ENCODE measurements around the gene TRH. TPM values are rescaled to one million over a fixed set of nuclear protein-coding genes. Genes with fewer than 3 reads are reported as not detected.

TRH gene
- total RNA-seq, 2 experiments from 2014 or later, result not detected

GRCh38 chr3:129944709-129945108 lies 29.8 kb upstream of the TRH start:
- Mint-ChIP-seq H3K27me3 (peaks cover 4% of the 10 kb centered on the region), H3K27ac (no peak overlapping the region), H3K9me3 (ENCODE audit: low read depth) (no peaks in the 10 kb centered on the region), H3K4me1 (no peaks in the 10 kb centered on the region), H3K4me3 (no peak overlapping the region), H3K36me3 (ENCODE audit: low read depth) (no peaks in the 10 kb centered on the region)
- POLR2A ChIA-PET, result no interaction called here
- DNase-seq, result no peak
- CTCF ChIA-PET, result interaction anchor here (0.9 kb wide), 1 partner anchor 161 kb away, joined by 3 read pairs; no protein-coding TSS in a partner anchor
- no peak for ATAC-seq
- intact Hi-C loops (cut with DNase I, micrococcal nuclease), result loop anchor here in 1 of 2 experiments (5.0 kb wide), 1 partner anchor 153 kb away; no protein-coding TSS in a partner anchor

DNA sequence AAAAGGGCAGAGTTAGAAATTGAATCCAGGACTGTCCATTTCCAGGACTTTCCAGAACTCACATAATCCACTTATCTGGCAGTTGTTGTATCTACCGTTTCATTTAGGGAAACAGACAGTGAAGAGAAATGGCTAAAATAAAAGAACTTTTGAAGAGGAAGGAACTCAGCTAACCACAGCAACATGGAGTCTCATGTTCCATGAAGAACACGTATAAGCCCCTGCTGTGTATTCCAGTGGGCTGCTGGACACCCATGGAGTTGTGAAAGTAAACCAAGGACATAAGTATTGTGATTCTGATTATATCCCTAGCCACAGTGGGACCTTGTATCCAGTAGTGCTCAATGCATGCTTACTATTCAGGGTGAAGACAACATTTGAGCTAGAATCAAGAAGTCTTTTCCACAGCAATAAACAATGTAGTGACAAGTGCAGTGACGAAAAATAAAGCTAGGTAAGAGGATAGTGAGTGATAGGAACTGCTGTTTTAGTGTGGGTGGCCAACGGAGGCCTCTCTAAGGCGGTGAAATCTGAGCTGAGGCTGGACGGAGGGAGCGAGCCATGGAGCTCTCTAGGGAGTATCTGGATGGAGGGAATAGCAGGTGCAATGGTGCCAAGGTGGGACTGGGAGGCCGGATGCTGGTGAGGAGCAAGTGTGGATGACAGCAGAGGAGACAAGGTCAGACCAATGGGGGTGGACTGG lies 26.8 kb upstream of the TRH start:
- ChIA-PET CTCF (interaction anchor here (0.8 kb wide), 1 partner anchor 43 kb away, joined by 3 read pairs; no protein-coding TSS in a partner anchor), POLR2A (no interaction called here)
- H3K9me3 Mint-ChIP-seq (ENCODE audit: low read depth), result no peaks in the 10 kb centered on the region

DNA sequence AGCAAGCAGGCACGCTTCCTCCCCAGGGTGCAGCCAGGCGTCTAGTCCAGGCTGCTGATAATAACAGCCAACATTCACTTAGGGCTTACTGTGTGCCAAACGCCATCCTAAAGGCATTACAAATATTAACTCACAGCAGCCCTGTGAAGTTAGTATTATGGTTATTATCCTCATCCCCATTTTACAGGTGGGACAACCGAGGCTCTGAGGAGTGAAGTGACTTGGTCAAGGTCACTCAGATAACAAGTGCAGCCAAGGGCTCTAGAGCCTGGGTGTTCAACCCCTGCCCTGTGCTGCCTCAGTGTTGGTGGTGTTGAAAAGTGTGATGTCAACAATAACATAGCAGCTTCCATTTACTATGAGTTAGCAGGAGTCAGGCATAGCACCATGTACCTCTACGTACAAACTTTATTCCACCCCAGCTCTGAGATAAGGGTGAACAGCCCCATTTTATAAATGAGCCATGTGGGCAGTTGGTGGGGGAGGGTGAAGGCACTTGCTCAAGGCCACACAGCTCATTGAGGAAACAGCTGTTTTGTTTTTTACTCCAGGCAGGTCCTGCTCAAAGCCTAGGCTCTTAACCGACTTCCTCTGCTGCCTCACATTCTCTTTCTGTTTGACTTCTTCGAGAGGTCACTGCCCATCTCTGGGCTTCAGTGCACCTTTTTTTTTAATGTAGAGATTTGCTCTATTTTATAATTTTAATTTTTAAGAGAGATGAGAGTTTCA lies 24.0 kb upstream of the TRH start:
- H3K4me3 Mint-ChIP-seq, result no peak overlapping the region
- no peaks in the 10 kb centered on the region for H3K9me3 Mint-ChIP-seq (ENCODE audit: low read depth)
- H3K27ac Mint-ChIP-seq, result no peak overlapping the region
- ATAC-seq (no peak), DNase-seq (no peak)
- H3K36me3 Mint-ChIP-seq (ENCODE audit: low read depth), result no peaks in the 10 kb centered on the region
- intact Hi-C loops (cut with DNase I, micrococcal nuclease), result no loop called here
- ChIA-PET CTCF (interaction anchor here (1.1 kb wide), 1 partner anchor 45 kb away, joined by 3 read pairs; no protein-coding TSS in a partner anchor), POLR2A (no interaction called here)
- no peaks in the 10 kb centered on the region for H3K4me1 Mint-ChIP-seq
- peaks cover 4% of the 10 kb centered on the region for H3K27me3 Mint-ChIP-seq

More for the DNA sequence above, 26.8 kb upstream of the TRH start:
- H3K36me3 Mint-ChIP-seq (ENCODE audit: low read depth), result no peaks in the 10 kb centered on the region
- ATAC-seq (no peak), DNase-seq (no peak)
- H3K4me3 Mint-ChIP-seq, result no peak overlapping the region
- intact Hi-C loops (cut with DNase I, micrococcal nuclease), result no loop called here
- H3K27me3 Mint-ChIP-seq, result peaks cover 4% of the 10 kb centered on the region
- no peaks in the 10 kb centered on the region for H3K4me1 Mint-ChIP-seq
- H3K27ac Mint-ChIP-seq, result no peak overlapping the region

DNA sequence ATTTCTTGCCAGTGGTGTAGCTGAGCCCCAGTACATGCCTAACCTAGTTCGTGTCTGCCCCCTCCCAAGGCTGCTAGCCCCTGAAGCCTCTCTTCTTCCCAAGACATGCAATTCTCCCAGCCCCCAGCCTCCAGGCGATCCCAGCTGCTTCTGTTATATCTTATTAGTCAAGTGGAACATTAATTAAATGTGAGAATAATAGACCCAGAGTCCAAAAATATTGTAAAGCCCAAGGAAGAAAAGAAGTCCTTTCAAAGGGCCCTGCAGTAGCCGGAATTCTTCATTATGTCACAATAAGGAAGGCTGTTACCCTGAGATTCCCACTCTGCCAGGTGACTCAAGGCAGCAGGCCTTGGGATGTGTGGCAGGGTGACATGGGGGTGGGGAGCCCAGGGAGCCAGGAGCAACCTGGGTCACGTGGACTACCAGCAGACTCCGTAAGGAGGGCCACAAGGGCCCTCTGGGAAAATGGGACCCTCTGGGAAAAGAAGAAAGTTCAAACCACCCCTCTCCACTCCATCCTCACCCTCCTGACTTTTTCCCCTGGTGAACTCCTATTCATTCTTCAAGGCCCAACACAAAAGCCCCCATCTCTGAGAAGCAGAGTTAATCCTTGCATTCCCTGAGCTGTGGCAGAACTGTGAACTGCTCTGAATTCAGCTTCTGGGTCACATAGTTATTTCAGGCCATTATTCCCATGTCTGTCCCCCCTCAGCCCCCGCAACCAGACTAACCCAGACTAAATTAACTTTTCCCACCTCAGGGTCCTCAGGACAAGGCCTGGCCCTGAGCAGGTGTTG lies 21.8 kb upstream of the TRH start:
- Mint-ChIP-seq H3K4me3 (no peak overlapping the region), H3K4me1 (no peaks in the 10 kb centered on the region), H3K27ac (no peak overlapping the region), H3K36me3 (ENCODE audit: low read depth) (no peaks in the 10 kb centered on the region), H3K9me3 (ENCODE audit: low read depth) (no peaks in the 10 kb centered on the region), H3K27me3 (peaks cover 3% of the 10 kb centered on the region)
- DNase-seq, result no peak
- ChIA-PET CTCF (interaction anchor here (0.6 to 1.0 kb wide), 3 partner anchors 9 to 270 kb away, joined by 3 to 4 read pairs (median 3); no protein-coding TSS in a partner anchor), POLR2A (interaction anchor here (0.6 kb wide), 1 partner anchor 157 kb away, joined by 3 read pairs; no protein-coding TSS in a partner anchor)
- no peak for ATAC-seq
- intact Hi-C loops (cut with DNase I, micrococcal nuclease), result no loop called here

GRCh38 chr3:129953621-129954020 lies 20.9 kb upstream of the TRH start:
- ATAC-seq, result no peak
- H3K4me3 Mint-ChIP-seq, result no peak overlapping the region

DNA sequence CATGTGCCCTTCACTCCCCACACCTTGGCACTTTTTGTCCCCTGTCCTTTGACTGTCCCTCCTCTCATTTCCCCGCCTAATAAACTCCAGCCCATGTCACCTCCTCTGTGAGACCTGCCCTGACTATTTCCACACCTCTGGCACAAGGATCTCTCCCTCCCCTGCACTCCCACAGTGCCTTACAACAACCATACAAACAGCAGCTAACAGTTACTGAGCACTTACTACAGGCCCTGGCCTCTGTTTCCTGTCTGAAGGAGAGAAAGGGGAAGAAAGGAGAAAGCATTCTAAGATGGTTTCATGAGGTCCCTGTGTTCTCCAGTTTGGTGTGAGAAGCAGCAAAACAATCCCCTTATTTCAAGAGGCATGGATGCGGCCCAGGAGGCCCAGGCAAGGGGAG lies 20.0 kb upstream of the TRH start:
- CTCF ChIA-PET, result no interaction called here
- ATAC-seq, result no peak
- H3K4me1 Mint-ChIP-seq, result no peaks in the 10 kb centered on the region

More at GRCh38 chr3:129953621-129954020, 20.9 kb upstream of the TRH start:
- H3K27me3 Mint-ChIP-seq, result no peaks in the 10 kb centered on the region
- no peaks in the 10 kb centered on the region for H3K36me3 Mint-ChIP-seq (ENCODE audit: low read depth)
- POLR2A ChIA-PET, result interaction anchor here (0.6 kb wide), 1 partner anchor 156 kb away, joined by 3 read pairs; no protein-coding TSS in a partner anchor
- no peaks in the 10 kb centered on the region for H3K9me3 Mint-ChIP-seq (ENCODE audit: low read depth)
- no peak for DNase-seq
- CTCF ChIA-PET, result no interaction called here
- H3K4me1 Mint-ChIP-seq, result no peaks in the 10 kb centered on the region
- H3K27ac Mint-ChIP-seq, result no peak overlapping the region
- intact Hi-C loops (cut with DNase I, micrococcal nuclease), result no loop called here

DNA sequence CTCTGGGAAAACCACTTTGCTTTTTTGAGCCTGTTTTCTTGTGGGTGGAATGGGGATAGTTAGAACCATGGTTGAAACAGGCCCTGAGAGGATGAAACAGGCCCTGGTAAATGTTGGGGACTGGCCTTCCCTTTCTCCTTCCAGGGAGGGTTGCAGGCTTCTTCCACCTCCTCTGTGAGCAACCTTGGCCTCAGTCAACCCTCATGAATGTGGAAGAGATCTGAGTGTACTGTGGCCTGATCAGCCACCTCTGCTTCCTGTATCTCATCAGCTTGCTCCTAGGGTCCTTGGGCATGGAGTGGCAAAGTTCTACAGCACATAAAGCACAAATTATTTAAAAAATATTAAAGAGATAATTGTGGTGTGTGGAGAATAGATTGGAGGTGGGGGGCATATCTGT lies 17.6 kb upstream of the TRH start:
- intact Hi-C loops (cut with DNase I, micrococcal nuclease), result no loop called here
- H3K4me1 Mint-ChIP-seq, result no peaks in the 10 kb centered on the region

More for the DNA sequence above, 20.0 kb upstream of the TRH start:
- no peaks in the 10 kb centered on the region for H3K27me3 Mint-ChIP-seq
- no peak overlapping the region for H3K27ac Mint-ChIP-seq
- intact Hi-C loops (cut with DNase I, micrococcal nuclease), result no loop called here
- POLR2A ChIA-PET, result no interaction called here
- DNase-seq, result no peak
- no peaks in the 10 kb centered on the region for H3K36me3 Mint-ChIP-seq (ENCODE audit: low read depth)
- no peak overlapping the region for H3K4me3 Mint-ChIP-seq
- H3K9me3 Mint-ChIP-seq (ENCODE audit: low read depth), result no peaks in the 10 kb centered on the region

DNA sequence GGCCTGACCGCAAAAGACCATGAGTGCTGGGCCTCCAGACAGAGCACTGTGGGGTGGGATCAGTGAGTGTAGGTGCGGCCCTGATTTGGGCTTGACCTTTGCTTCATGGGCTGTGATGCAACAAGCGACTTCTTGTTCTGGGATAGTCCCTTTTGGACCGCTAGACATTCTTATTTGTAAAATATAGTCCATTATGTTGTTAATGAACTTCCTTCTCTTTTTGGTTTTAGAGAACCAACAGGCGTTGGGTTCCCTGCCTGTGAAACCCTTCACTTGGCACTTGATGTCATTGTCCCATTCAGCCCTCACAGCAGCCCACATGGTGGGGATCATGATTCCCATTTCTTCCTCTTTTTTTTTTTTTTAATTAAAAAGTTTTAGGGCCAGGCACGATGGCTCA lies 15.8 kb upstream of the TRH start:
- intact Hi-C loops (cut with DNase I, micrococcal nuclease), result no loop called here
- H3K27me3 Mint-ChIP-seq, result no peaks in the 10 kb centered on the region
- ATAC-seq (no peak), DNase-seq (no peak)
- H3K36me3 Mint-ChIP-seq (ENCODE audit: low read depth), result no peaks in the 10 kb centered on the region
- H3K27ac Mint-ChIP-seq, result no peak overlapping the region
- no peak overlapping the region for H3K4me3 Mint-ChIP-seq
- H3K9me3 Mint-ChIP-seq (ENCODE audit: low read depth), result no peaks in the 10 kb centered on the region
- POLR2A ChIA-PET, result no interaction called here
- no peaks in the 10 kb centered on the region for H3K4me1 Mint-ChIP-seq
- CTCF ChIA-PET, result no interaction called here

More for the DNA sequence above, 17.6 kb upstream of the TRH start:
- Mint-ChIP-seq H3K4me3 (no peak overlapping the region), H3K27ac (no peak overlapping the region), H3K27me3 (no peaks in the 10 kb centered on the region), H3K9me3 (ENCODE audit: low read depth) (no peaks in the 10 kb centered on the region), H3K36me3 (ENCODE audit: low read depth) (no peaks in the 10 kb centered on the region)
- ATAC-seq (no peak), DNase-seq (no peak)
- ChIA-PET CTCF (no interaction called here), POLR2A (no interaction called here)

DNA sequence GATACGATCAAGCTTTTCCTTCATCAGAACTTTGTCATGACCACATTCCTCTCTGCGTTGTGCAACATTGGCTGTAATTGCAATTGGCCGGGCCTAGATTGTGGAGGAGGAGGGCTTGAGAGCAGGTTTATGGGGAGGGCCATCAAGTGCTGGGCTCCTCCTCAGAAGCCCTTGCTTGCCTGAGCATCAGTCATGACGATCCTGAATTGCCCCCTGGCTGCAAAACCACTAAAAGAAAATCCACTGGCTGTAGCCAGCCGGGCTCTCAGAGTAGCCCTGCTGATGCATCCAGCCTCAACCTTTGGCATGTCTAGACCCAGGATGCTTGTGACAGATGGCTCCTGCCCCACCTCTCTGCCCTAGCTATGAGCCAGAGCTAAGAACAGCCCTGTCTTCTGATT lies 13.4 kb upstream of the TRH start:
- Mint-ChIP-seq H3K36me3 (ENCODE audit: low read depth) (no peaks in the 10 kb centered on the region), H3K4me3 (no peak overlapping the region), H3K9me3 (ENCODE audit: low read depth) (no peaks in the 10 kb centered on the region), H3K27me3 (no peaks in the 10 kb centered on the region), H3K27ac (no peak overlapping the region), H3K4me1 (no peaks in the 10 kb centered on the region)
- intact Hi-C loops (cut with DNase I, micrococcal nuclease), result no loop called here
- ChIA-PET CTCF (interaction anchor here (0.8 kb wide), 1 partner anchor 587 kb away, joined by 3 read pairs; no protein-coding TSS in a partner anchor), POLR2A (no interaction called here)
- no peak for ATAC-seq
- no peak for DNase-seq

DNA sequence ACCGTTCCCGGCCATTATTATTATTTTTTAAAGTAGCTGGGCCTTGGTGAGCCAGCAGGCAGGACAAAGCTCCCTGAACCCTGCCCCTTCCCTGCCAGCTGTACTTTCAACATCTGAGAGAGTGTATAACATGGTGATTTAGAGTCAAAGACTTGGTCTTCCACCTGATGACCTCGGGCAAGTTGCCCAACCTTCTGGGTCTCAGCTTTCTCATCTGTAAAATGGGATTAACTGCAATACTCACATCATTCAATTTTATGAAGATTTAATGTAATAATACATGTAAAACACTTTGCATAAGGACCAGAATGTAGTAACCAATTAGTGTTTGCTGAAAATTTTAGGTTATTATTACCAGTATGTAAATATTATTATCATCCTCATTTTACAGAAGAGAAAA lies 11.9 kb upstream of the TRH start:
- H3K27me3 Mint-ChIP-seq, result no peaks in the 10 kb centered on the region
- intact Hi-C loops (cut with DNase I, micrococcal nuclease), result no loop called here
- ATAC-seq (no peak), DNase-seq (no peak)
- ChIA-PET CTCF (interaction anchor here (0.8 kb wide), 1 partner anchor 451 kb away, joined by 3 read pairs; no protein-coding TSS in a partner anchor), POLR2A (no interaction called here)
- no peaks in the 10 kb centered on the region for H3K4me1 Mint-ChIP-seq
- no peaks in the 10 kb centered on the region for H3K9me3 Mint-ChIP-seq (ENCODE audit: low read depth)
- no peaks in the 10 kb centered on the region for H3K36me3 Mint-ChIP-seq (ENCODE audit: low read depth)
- no peak overlapping the region for H3K4me3 Mint-ChIP-seq
- no peak overlapping the region for H3K27ac Mint-ChIP-seq

GRCh38 chr3:129965937-129966336 lies 8.6 kb upstream of the TRH start:
- CTCF ChIA-PET, result no interaction called here
- Mint-ChIP-seq H3K27ac (no peak overlapping the region), H3K27me3 (peaks cover 3% of the 10 kb centered on the region), H3K9me3 (ENCODE audit: low read depth) (no peaks in the 10 kb centered on the region), H3K4me1 (no peaks in the 10 kb centered on the region), H3K4me3 (no peak overlapping the region), H3K36me3 (ENCODE audit: low read depth) (no peaks in the 10 kb centered on the region)
- no peak for DNase-seq
- no peak for ATAC-seq
- POLR2A ChIA-PET, result no interaction called here
- intact Hi-C loops (cut with DNase I, micrococcal nuclease), result no loop called here

All from activated CD4-positive, alpha-beta T cell treated with anti-CD3 and anti-CD28 coated beads for 36 hours (primary cell).